Activated CD8-positive, alpha-beta memory T cell treated with anti-CD3 and anti-CD28 coated beads, Interleukin-2, amount 50 U/mL, for 1 hour (primary cell): ENCODE data around the gene CPVL.

Experiments used
- DNase-seq: peaks from one replicate; pipeline ENCODE4 v3.0.0-alpha.2; 2020; ENCODE audit errors: extremely low read depth

CPVL gene

DNA sequence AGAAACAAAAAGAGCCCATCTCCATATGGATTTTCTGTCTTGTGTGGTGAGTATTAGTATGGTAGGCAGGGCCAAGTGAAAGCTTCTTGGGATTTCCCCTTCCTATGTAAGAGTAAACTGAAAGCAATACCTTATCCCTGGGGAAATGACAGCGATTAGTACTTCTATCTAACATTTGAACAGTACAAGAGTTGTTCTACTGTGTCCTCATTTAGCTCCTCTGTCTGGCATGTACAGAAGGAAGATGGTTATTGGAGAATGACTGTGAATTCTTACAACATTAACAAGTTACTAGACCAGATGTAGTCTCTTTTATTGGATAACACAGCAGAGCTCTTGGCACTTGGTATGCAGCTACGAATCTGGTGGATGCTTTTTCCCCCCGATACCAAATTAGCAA is 170.3 kb downstream of the CPVL start:
- no peak for DNase-seq

DNA sequence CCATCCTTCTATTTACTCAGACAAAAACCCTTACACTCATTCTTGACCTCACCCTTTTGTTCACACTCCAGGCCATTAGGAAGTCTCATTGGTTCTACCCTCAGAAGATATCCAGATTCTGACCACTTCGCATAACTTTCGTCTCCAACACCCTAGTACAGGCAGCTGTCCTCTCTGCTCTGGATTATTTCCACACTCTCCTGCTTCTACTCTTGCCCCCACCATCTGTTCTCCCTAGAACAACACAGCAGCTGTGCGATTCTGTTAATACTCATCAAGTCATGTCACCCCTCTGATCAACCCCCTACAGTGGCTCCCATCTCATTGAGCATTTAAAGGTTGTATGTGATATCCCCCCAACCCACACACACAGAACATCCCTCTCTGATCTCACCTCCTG is 172.7 kb downstream of the CPVL start:
- no peak for DNase-seq

DNA sequence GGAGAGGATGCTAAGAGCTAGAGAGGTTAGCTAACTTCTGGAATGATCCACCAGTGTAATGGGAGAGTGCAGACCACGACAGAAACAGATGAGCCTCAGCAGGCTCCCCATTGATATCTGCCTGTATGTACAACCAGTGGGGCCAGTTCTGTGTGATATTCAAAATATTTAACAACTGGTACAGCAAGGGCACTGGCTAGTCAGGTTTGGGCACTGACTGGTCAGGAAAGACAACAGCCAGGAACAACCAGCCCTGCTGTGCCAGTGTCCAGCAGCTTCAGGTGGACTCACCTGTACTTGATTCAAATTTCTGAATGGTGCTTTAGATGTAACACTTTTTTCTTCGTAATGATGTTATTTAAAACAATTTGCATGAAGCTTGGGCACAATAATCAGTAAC is 182.3 kb downstream of the CPVL start:
- no peak for DNase-seq

DNA sequence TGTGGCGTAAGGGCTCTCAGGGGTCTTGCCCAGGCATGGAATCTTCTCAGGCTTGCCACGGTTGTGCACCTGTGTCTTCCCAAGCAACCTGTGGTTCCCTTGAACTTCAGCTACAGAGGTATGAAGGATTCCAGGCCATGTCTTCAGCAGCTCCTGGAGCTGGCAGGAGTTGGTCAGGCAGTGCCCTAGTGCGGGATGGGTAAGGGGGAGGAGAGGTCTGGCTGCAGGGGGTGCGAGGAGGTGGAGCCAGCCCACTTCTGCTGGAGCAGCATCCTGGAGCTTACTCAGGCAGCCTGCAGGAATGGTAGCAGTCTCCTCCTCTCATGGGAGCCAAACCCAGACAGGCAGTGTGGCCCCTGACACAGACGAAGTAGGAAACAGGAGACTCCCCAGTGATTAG is 184.4 kb downstream of the CPVL start:
- DNase-seq: no peak

DNA sequence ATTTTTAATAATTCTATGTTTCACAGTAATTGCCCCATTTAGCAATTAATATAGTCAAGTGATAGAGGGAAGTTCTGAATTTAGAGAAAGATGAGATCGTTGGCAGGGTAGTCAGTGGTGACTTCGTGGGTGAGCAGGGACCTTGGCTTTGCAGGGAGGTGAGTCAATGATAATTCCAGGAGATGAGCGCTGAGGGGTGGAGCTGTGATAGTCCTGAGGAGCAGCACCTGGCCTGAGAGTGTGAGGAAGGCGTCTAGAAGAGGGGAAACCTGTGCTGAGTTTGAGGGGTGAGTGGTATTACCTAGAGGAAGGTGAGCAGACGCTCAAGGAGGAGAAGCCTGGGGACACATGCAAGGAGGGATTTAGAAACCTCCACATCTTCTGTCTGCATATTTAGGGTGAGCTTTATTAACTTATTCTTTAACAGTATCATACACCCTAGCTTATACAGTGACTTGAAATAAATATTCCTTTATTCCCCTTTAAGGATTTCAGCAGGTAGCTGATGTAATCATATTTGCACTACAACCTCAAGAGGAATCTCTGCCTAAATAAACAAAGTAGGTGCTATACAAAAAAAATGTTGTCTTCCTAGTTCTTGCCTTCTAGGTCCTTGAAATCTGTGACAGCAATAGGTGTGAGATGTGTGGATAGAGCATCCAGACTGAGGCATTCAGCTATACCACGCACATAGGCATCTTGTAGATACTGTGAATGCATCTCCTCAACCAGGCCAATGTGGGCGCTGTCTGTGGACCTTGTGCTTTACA is 186.1 kb downstream of the CPVL start:
- DNase-seq: no peak

DNA sequence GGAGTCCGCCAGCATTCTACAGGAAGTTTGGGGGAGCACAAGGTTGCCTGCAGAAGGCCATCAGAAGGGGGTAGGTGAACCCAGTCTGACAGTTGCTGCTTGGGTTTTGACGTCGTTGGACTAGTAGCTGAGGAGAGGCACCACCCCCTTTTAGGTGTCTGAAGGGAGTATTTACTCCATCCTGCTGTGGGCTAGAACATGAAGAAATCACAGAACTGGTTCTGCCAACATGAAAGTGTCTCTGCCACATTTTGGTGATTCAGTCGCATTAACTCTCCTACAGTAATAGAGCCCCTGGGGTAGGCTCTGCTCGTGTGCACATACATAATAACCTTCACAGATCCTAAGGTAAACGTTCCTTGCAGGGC is 187.4 kb downstream of the CPVL start:
- no peak for DNase-seq

DNA sequence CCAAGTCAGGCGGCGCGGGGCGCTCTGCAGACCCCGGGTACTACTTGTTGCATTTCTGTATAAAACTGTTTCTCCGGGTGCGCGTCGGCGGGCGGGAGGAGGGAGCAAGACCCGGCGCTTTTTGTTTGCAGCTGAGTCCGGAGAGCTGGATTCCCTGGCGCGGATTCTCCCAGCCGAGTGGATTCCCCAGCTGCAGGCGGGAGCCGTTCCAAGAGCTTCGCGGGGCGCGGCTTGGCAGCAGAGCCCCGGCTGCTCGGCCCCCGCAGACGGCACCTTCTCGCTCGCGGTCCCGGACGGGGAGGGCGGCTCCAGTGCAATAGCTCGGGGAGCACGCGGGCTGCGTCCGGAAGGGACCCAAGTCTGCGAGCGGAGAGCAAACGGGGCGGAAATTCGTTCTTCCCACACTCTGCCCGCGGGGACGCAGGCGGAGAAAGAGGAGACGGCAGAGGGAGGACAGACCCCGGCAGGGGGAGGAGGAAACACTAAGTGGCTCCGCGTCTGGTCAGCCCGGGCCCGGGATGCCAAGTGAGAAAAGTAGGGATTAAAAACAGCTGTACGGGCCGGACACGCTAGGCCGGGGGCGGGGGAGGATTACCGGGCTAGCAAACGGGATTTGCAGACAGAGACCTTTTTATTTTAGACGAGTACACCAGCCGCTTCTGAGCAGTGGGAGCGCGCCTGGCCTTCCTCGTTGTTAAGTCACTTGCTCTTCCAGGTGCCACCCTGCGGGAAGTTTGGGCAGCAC is 187.9 kb downstream of the CPVL start, which contains the start of gene TRIL:
Gene TRIL, minus strand, starts transcription at position 96 of the 745 bp plus-strand sequence. CDS start 284 bp downstream, outside the sequence.
- no peak for DNase-seq

DNA sequence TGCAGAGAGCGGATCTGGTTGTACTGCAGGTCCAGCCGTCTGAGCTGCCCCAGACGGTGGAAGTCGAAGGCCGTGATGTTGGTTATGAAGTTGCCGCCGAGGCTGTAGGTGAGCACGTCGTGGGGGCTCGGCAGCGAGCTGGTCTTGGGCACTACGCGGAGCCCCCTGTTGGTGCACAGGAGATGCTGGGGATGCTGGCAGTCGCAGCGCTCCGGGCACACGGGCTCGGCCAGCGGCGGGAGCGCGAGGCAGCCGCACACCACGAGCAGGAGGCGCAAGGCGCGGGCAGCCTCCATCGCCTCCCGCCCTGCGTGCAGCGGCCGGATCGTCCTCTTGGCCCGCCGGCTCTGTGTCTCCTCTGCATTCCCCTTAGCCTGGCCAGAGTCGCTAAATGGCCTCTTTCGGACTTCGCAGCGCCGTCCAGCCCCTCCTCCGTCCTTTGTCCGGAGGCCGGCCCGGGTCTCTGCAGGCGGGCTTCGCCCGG is 188.5 kb downstream of the CPVL start:
- DNase-seq: no peak

DNA sequence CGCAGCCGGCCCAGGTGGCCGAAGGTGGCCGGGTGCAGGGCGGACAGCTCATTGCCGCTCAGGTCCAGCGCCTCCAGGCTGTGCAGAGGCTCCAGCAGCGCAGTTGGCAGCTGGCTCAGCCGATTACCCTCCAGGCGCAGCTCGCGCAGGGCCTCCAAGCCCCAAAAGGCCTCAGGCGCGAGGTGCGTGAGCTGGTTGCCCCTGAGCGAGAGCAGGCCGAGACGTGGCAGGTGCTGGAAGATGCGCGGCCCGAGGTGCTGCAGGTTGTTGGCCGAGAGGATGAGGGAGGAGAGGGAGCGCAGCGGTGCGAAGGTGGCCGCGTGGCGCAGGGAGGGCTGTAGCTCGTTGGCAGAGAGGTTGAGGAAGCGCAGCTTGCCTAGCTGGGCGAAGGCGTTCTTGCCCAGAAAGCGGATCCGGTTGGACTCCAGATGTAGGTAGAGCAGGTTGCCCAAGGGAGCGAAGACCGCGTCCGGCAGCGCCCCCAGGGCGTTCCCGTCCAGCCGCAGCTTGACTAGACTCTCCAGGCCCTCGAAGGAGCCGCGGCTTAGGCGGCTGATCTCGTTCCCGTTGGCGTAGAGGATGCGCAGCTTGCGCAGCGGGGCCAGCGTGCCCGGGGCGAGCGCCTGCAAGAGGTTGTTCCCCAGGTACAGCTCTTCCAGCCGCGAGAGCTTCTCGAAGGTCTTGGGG is 189.1 kb downstream of the CPVL start:
- DNase-seq: no peak

DNA sequence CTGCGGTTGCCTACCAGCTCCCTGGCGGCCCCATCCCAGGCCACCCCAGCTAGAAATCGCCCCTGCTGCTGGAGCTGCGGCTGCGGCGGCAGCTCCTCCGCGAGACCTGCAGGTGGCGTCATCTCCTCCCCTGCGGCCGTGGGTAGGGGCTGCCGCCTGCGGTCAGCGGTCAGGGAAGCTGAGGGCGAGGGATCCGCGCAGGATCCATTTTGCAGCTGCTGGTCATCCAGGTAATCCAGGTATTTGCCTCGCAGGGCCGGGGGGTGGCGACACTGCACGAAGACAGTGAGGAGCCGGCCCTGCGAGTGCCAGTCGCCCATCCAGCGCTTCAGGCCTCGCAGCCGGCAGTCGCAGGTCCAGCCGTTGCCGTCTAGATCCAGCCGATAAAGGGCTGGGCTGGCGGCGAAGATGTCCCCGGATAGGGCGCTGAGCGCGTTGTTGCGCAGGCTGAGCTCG is 189.7 kb downstream of the CPVL start:
- no peak for DNase-seq

DNA sequence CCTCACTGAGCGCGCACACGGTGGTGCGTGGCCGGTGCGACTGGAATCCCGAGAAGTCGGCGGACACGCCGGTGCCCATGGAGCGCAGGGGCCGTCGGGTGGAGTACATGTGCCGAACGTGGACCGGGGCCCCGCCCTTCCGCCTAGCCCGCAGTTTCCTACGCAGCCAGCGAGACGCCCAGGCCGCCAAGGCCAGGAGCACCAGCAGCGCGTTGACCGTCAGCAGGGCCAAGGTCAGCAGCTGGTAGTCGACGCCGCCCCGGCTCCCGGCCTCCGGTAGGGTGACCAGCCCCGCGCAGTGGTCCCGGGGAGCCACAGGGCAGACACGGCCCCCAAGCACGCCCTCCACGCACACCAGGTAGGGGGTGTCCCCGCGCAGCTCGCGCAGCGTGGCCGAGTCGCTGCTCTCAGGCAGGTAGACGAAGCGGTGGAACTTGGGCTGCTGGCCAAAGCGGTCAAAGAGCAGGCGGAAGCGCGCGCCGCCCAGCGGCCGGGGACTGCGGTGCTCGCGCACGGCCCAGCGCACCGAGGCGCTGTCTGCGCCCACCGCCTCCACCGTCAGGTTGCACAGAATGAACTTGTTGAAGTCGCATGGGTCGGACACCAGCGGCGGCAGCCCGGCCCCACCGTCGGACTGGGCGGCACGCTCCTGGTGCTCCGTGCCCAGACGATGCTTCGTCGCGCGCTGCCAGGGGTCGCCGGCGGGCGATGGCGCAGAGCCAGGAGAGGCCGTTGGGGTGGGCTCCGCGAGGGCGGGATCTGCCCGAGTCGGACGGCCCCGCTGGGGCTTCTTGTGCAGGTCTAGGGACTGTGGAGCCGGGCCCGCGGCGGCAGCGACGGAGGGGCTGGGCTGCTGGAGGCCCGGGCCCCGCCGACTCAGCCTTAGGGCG is 190.4 kb downstream of the CPVL start:
- no peak for DNase-seq

DNA sequence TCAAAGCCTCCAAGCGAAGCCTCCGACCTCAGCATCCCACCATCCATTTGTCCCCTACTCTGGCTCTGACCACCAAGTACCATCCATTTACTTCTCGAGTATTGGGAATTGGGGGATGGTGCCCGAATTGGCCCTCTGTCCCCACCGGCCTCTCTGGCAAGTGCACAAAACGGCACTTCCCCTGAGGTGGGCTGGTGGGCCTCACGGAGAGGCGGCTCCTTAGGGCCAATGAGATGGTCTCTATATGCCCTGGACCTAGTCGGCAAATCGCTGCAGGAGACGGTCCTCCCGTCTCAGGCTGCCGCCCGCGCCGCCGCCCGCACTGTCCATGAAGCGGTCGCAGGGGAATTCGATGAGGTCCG is 191.0 kb downstream of the CPVL start:
- no peak for DNase-seq

DNA sequence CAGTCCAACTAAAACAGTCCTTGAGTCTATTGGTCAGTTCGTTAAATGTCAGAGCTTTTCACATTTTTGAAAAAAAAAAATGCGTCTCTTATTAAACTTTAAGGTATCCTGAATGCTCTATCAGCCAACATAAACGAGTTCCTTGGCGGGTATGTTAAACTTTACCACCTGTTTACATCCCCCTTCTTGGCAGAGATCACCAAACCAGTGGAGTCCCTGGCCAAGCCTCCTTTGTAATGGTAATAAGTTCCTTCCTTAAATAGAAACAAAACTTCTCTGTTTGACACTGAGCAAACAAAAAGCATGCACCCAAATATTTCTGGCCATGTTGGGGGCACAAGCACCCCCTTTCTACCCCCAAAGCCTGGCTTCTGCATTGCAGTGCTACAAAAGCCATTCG is 191.4 kb downstream of the CPVL start:
- DNase-seq: no peak

DNA sequence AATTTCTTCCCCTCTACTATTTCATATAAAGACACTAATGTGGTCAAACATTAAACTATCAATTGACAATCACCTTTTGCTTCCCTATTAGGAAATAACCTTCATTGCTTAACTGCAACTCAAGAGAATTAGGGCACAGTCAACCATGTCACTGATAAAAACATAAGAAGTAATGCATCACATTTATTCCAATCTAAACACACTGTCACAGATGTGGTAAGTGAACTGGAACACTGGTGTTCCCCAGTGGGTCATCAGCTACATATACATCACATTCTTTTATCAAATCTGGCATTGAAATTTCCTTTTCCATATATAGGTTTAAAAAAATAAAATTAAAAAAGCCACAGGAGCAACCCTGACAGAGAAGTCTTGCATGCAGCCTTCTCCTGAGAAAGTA is 191.9 kb downstream of the CPVL start:
- no peak for DNase-seq

DNA sequence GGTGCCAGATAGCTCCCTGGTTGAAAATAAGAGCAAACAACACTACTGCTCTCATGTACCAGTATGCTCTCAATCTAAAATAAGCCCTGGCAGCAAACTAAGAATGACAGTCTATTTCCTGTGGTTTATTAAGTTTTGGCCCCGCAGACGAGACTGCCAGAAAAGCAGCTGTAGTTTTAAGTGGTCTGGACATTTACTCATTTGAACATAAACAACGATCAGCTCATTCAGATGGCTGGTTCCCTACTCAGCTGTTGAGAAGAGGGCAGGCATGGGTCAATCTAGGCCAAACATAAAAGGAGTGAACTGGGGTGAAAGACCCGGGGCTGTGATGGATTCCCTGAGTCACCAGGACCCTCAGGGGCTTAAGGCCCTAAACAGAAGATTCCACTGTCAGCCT is 192.7 kb downstream of the CPVL start:
- DNase-seq: no peak
